SW480 (cell line): ENCODE results near the gene CCNQ.

ENCODE experiments used
- DNase-seq: peaks from one replicate; pipeline ENCODE4 v3.0.0-alpha.2; 2016; ENCODE audit warnings: low spot score

Gene CCNQ

GRCh38 chrX:153596981-153597750, 1.8 kb downstream of the CCNQ start:
- no peak for DNase-seq

DNA sequence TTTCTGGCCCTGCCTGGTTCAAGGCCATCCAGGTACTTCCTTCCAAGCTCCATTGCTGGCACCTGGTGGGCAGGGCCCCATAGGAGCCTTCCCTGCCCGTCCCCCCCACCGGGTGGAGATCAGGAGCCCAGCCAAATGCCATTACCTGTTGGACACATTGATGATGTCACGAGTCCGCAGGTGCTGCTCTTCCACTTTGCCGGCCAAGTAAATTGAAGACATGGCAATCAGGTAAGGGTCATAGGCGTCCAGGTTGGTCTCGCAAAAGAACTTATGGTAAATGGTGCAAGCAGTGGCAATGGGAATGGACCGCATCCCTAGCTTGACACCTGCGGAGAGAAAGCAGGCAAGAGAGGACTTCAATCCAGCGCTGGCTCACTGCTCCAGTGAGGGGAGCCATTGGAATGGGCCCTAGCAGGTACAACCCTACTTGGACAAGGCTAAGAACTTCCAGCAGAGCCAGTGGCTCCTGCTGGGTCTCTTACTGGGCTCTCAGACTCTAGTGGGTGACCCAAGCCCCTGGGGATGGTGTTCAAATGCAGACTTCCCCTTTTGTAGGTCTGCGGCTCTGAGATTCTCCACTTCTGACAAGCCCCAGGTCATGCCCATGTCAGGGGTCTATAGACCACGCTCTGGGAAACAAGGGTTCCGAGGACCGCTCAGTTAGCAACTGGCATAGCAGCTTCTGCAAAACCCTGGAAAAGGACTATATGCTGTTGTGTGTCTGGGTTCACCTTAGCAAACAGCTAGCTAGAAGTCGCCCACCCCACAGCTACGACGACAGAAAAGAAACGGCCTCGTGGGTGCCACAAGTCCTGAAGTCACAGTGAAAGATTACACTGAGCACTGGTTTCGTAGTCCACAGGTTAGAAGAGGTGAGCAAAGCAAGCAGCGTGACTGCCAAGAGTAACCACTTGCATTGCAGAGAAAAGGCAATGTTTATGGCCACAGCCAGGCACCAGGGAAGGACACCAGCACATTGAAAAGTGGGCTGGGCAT, 2.8 kb downstream of the CCNQ start:
- no peak for DNase-seq

- no peak for DNase-seq
These were observed 3.6 kb downstream of the CCNQ start for GRCh38 chrX:153595387-153595786.

DNA sequence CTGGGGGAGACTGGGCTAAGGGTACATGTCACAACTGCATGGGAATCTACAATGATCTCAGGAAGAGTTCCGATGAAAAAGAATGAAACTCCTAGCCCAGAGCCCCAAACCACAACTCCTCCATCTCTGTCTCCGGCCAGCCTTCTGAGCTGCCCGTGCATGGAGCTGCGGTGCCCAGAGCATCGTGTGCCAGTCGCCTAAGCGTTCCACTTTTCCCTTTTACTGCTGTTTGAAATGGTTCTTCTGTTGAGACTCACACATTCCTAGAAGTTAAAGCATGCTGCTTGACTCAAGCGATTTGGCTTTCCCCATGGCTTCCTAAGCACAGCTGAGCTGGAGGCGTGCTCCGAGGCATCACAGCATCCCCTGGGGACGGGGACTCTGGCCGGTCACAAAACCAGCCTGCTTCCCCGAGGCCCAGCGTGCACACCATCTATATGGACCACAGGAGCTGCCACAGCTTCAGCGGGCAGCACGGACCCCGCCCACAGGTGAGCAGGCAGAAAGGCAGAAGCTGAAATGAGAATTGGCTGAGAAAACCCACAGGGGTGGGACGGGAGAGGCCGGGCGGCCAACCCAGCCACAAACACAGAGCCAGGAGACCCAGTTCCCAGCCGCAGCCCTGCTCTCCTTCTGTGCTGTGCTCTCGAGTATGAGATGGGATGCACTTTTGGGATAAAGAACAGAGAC, 5.0 kb downstream of the CCNQ start:
- no peak for DNase-seq

DNA sequence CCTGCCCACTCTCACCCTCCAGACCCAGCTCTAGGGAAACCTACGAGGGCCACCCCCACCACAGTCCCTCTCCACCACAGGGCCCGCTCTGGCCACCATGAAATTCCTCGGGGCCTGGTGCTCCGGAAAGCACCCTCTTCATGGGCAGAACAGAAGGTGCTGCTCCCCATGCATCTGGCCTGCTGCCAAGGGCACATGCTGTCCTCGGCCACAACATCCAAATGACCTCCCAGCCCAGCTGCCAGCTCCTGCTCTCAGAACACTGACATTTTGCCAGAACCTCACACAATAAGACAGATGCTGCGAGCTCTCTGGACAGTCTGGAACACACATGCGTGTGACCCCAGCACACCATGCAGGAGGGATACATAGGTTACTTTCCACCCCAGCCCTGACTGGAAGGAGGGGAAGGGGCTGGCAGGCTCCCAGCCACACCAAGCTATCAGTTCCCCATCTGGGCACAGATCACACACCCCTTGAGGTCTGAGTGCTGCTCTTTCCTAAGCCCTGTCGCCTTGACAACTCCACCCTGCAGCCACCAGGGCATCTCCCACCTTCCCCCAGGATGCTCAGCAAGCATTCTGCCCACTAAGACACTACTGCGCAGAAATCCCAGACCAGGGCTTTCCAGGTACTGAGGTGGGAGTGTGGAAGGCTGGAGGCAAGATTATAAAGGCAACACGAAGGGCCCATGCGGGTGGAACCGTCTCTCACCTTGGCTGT, 5.8 kb downstream of the CCNQ start:
- no peak for DNase-seq

DNA sequence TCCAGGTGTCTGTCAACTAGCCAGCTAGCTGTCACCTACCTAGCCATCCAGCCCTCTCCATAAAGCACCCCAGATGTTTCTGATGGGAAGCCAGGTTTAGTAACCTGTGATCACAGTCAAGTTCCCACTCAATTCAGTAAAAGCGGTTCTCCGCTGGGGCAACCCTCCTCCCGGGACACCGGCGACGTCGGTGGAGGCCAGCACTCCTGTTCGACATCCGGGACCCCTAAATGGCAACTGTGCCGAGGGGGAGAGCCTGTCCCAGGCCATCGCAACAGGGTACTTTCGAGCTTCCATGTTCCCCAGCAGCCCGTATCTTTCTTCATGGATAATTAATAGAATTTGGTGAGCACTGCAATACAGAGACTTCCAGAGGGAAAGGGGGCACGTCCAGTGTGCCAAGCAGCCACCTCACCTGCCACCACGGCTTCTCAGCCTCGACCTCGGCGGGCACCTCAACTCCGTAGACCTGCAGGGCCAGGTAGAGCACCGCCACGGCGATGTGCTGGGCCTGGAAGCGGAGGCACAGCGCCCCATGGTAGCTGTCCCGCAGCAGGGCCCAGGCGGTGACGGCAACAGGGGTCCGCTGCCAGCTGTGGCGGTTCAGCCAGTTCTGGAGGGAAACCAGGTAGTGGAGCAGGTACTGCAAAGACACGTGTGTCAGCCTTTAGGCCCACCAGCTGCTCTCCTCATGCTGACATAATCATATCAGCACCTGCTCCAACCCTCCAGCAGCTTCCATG, 6.7 kb downstream of the CCNQ start:
- no peak for DNase-seq

GRCh38 chrX:153590961-153591956, 7.7 kb downstream of the CCNQ start:
- DNase-seq = no peak

DNA sequence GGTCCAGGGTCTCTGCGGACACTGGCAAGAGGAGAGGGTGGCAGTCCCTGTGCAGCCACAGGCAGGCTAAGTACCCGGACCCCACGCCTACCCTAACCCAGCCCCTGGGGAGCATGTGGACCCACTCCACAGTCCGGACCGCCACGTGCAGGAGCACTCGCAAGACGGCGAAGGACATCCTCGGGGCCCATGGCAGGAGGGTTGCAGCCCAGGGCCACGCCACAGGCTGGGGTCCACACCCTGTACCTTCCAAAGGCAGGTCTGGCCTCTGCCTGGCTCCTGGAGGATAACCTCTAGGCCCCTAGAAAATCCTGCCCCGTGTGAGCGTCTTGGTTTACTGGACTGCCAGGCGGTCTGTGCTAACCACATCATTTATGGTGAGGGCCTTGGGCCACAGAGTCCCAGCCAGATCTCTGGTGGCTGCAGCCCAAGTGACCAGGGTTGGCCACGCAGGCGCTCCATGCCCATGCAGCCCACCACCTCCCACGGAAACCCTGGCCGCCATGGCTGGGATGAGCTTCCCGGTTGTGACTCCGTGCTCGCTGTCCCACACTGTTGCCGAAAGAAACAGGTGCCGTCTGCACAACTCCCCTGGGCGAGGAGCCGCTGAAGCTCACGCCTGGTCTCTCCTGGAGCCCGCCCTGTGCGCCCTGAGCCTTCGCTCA, 10.0 kb downstream of the CCNQ start:
- no peak for DNase-seq

GRCh38 chrX:153588021-153588781, 10.7 kb downstream of the CCNQ start:
- no peak for DNase-seq

GRCh38 chrX:153587342-153587741, 11.6 kb downstream of the CCNQ start:
- DNase-seq = no peak

DNA sequence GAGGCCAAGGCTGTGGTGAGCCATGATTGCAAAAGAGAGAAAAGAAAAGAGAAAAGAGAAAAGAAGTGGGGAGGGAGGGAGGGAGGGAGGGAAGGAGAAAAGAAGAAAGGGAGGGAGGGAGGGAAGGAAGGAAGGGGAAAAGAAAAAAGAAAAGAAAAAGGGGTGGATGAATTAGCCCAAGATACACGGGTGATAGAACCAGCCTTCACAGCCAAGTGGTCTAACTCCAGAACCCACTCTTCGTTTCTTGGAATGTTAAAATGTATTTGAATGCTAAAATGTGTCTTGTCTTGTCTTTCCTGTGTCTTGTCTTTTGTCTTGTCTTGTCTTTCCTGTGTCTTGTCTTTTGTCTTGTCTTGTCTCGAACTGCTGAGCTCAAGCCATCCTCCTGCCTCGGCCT, 13.1 kb downstream of the CCNQ start:
- no peak for DNase-seq

DNA sequence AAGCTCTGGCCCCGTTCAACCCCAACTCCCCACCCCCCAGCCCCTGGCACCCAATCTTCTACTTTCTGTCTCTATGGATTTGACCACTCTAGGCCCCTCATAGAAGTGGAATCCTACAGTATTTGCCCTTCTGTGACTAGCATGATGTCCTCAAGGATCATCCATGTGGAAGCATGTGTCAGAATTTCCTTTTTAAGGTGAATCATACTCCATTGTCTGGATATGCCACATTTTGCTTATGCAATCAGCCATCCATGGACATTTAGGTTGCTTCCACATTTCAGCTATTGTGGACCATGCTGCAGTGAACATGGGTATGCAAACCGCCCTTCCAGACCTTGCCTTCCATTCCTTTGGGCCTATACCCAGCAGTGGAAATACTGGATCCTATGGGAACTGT, 15.5 kb downstream of the CCNQ start:
- DNase-seq = no peak

DNA sequence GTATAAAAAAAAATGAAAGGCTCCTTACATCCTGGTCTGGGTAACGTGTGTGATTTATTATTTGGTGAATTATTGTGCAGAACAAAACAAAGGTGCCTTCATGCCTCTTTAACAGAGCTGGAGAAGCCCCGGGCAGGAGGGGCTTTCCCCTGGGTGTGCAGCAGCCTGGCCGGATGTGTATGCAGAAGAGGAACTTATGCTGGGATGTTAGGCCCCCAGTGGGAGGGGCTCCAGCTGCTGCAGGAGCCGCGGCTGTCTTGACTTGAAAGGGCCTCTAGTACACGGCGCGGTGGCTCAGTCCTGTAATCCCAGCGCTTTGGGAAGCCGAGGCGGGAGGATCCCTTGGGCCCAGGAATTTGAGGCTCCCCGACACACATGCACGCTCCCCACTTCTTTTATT, 16.0 kb downstream of the CCNQ start:
- peak; percentile 23 for DNase-seq

GRCh38 chrX:153580700-153581386, 18.1 kb downstream of the CCNQ start:
- no peak for DNase-seq

GRCh38 chrX:153578889-153579288, 20.1 kb downstream of the CCNQ start:
- no peak for DNase-seq

DNA sequence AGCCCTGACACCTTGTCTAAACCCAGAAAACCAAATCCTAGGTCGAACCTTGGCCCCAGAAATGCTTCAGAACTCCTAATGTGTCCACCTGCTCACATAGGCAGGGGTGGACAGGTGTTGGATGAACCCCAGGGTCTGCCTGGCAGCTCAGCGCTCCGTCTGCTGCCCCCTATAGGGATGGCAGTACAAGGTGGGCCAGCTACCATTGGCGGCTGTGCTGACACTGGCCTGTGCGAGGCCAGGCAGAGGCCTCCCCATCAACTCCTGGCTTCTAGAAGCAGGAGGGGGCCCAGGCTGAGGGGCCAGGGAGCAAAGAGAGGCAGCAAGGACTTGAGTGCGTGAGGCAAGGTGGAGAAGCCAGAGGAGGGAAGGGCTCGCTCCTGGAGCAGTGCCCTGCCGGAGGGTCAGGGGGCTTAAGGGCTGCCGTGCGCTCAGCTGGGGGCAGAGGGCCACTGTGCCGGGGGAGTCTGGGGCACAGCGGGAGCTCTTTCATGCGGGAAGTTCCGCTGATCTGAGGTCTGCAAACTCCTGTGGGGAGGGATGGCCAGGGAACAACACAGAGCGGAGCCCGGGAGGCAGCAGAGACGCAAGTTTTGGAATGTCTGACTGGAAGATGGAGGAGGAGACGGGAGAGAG, 20.6 kb downstream of the CCNQ start:
- DNase-seq = no peak

DNA sequence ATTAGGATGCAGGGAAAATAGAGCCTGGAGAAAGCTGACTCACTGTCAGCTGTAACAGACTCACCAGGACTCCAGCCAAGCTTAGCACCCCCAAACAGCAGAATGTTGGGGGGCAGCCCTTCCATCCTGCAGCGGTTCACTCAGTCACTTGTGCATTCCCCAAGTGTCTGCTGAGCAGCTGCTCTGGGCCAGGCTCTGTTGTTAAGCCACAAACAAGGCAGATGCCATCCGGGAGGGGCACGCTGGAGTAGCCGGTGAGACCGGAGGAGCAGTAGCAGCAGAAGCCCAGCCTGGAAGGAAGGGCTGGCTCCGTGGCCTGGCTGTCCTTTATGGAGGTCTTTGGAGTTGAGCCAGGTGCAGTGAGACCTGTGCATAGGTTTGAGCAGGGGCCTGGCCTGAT, 22.0 kb downstream of the CCNQ start:
- DNase-seq = no peak
